Fibroblast of lung (primary cell): Measurements from ENCODE around the gene RIMS4.

ENCODE experiments used
- EZH2 ChIP-seq: IDR thresholded peaks from 2 replicates; pipeline ENCODE4 v1.5.1; 2012; ENCODE audit warnings: low read length, control low read depth, mild to moderate bottlenecking; ENCODE audit errors: missing control alignments
- TF ChIP-seq, protein P1 (sequence below), 2 donors: IDR thresholded peaks in 1 of 2; conservative IDR thresholded peaks in 1 of 2; 1 replicate in 1 of 2; 2 replicates in 1 of 2; pipeline ENCODE4 v1.5.1; 2011 to 2012; ENCODE audit warnings: low read length in 2 of 2, control low read depth in 1 of 2, inconsistent platforms in 1 of 2, low read depth in 1 of 2, mild to moderate bottlenecking in 1 of 2

DNA sequence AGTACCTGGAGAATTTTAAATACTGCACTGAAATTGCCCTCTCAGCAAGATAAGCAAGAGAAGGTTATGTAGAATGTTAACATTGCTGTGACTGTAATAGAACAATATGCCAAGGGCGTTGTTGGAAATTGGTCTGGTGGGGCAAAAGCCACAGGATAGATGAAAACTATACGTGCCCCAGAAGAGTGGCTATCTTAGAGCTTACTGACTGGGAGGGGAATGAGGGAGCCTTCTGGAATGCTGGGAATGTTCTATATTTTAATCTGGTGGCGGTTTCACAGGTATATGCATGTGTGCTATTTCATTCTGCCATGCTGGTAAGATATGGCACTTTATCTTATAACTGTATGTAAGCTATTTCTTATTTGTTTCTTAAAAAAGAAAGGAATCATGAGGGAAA lies 39.9 kb upstream of the RIMS4 start:
- TF ChIP-seq, protein P1, sequence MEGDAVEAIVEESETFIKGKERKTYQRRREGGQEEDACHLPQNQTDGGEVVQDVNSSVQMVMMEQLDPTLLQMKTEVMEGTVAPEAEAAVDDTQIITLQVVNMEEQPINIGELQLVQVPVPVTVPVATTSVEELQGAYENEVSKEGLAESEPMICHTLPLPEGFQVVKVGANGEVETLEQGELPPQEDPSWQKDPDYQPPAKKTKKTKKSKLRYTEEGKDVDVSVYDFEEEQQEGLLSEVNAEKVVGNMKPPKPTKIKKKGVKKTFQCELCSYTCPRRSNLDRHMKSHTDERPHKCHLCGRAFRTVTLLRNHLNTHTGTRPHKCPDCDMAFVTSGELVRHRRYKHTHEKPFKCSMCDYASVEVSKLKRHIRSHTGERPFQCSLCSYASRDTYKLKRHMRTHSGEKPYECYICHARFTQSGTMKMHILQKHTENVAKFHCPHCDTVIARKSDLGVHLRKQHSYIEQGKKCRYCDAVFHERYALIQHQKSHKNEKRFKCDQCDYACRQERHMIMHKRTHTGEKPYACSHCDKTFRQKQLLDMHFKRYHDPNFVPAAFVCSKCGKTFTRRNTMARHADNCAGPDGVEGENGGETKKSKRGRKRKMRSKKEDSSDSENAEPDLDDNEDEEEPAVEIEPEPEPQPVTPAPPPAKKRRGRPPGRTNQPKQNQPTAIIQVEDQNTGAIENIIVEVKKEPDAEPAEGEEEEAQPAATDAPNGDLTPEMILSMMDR (conservative IDR thresholded peaks at IDR 0.05 in 1 of 2, IDR thresholded peaks at IDR 0.05 in 1 of 2; ENCODE audit: low read depth in 1 of 2, low read length in 2 of 2), result no peak
- TF ChIP-seq EZH2, result no peak
